C4-2B (cell line): ENCODE results near the gene SGPP2.

Experiments
- ZFX ChIP-seq: fragments of 450-650 bp; IDR thresholded peaks from 2 replicates; pipeline ENCODE4 v1.6.1; 2017
- TF ChIP-seq, protein P1 (sequence below): fragments of 450-650 bp; conservative IDR thresholded peaks from 2 replicates; pipeline ENCODE4 v1.5.1; 2017; ENCODE audit warnings: mild to moderate bottlenecking

- TF ChIP-seq, protein P1, sequence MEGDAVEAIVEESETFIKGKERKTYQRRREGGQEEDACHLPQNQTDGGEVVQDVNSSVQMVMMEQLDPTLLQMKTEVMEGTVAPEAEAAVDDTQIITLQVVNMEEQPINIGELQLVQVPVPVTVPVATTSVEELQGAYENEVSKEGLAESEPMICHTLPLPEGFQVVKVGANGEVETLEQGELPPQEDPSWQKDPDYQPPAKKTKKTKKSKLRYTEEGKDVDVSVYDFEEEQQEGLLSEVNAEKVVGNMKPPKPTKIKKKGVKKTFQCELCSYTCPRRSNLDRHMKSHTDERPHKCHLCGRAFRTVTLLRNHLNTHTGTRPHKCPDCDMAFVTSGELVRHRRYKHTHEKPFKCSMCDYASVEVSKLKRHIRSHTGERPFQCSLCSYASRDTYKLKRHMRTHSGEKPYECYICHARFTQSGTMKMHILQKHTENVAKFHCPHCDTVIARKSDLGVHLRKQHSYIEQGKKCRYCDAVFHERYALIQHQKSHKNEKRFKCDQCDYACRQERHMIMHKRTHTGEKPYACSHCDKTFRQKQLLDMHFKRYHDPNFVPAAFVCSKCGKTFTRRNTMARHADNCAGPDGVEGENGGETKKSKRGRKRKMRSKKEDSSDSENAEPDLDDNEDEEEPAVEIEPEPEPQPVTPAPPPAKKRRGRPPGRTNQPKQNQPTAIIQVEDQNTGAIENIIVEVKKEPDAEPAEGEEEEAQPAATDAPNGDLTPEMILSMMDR = no peak
- TF ChIP-seq ZFX = no peak
Observed at GRCh38 chr2:222563936-222564335, 139.6 kb downstream of the SGPP2 start.
